GM21717 (cell line): ENCODE measurements around the gene HMCN1.

Experiments used
- ATAC-seq: cut with Tn5 transposase; IDR thresholded peaks from one replicate; pipeline ENCODE4 v1.9.1; 2021; ENCODE audit warnings: mild to moderate bottlenecking, moderate library complexity; ENCODE audit not compliant: unreplicated experiment

HMCN1 gene

GRCh38 chr1:185733818-185734735, at the start of gene HMCN1:
TSS of gene HMCN1 (plus strand) at chr1:185734391. CDS start at chr1:185734780, 389 bp downstream.
- no peak for ATAC-seq

- no peak for ATAC-seq
These were observed 47.1 kb upstream of the HMCN1 start for GRCh38 chr1:185686821-185687778.

- ATAC-seq, result no peak
These were observed 43.7 kb upstream of the HMCN1 start for GRCh38 chr1:185690527-185690926.

GRCh38 chr1:185693654-185694053, 40.5 kb upstream of the HMCN1 start:
- ATAC-seq, result peak; percentile 23

- ATAC-seq, result peak; percentile 93
These were observed 40.1 kb upstream of the HMCN1 start for GRCh38 chr1:185694081-185694480.

GRCh38 chr1:185695299-185695698, 38.9 kb upstream of the HMCN1 start:
- no peak for ATAC-seq

- ATAC-seq, result no peak
These were observed 37.6 kb upstream of the HMCN1 start for GRCh38 chr1:185696422-185697150.

GRCh38 chr1:185699874-185700273, 34.3 kb upstream of the HMCN1 start:
- ATAC-seq, result no peak

GRCh38 chr1:185701650-185702049, 32.5 kb upstream of the HMCN1 start:
- no peak for ATAC-seq

- ATAC-seq, result no peak
These were observed 30.0 kb upstream of the HMCN1 start for GRCh38 chr1:185704181-185704580.

GRCh38 chr1:185716095-185716494, 18.1 kb upstream of the HMCN1 start:
- no peak for ATAC-seq

GRCh38 chr1:185719021-185719420, 15.2 kb upstream of the HMCN1 start:
- no peak for ATAC-seq

GRCh38 chr1:185720633-185721272, 13.4 kb upstream of the HMCN1 start:
- no peak for ATAC-seq

GRCh38 chr1:185721553-185721952, 12.6 kb upstream of the HMCN1 start:
- ATAC-seq, result no peak

- no peak for ATAC-seq
These were observed 12.1 kb upstream of the HMCN1 start for GRCh38 chr1:185722098-185722497.

GRCh38 chr1:185727726-185728125, 6.5 kb upstream of the HMCN1 start:
- no peak for ATAC-seq

- no peak for ATAC-seq
These were observed 2.7 kb upstream of the HMCN1 start for GRCh38 chr1:185731446-185731845.

GRCh38 chr1:185732951-185733350, 1.2 kb upstream of the HMCN1 start:
- no peak for ATAC-seq

- no peak for ATAC-seq
These were observed 924 bp downstream of the HMCN1 start for GRCh38 chr1:185734929-185735700.

- ATAC-seq, result no peak
These were observed 1.5 kb downstream of the HMCN1 start for GRCh38 chr1:185735701-185736064.
